ENCODE data around the gene TMTC1.

Gene TMTC1

DNA sequence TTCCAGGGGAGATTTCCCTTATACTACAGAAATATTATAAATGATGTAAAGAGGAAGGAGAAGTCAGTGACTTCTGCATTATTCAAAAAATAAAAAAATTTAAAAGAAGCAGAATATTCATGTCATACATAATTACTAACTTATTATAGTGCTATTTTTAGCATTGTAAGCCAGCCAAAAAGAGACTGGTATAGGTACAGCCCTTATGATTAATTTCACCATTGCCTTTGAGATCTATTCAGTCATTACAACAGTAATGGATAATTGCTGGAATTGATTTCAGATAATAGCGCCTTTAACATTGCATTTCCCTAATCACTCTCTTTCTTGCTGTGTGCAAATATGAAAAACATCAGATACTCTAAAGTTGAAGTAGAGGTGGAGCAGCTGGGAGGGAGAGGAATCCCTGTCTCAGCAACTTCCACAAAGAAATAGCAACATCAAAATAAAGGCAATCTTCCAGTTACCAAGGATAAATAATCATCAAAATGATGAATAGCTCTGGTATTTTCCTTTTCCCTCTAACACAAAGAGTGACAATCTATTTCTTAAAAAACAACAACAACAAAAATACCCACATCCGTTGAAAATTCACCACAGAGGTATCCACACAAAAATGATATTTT lies 214.5 kb downstream of the TMTC1 start:
- no peak overlapping the region for H3K4me3 ChIP-seq (ENCODE audit: low read length)
- no peak for DNase-seq (ENCODE audit: low read depth)
- TF ChIP-seq, protein P1, sequence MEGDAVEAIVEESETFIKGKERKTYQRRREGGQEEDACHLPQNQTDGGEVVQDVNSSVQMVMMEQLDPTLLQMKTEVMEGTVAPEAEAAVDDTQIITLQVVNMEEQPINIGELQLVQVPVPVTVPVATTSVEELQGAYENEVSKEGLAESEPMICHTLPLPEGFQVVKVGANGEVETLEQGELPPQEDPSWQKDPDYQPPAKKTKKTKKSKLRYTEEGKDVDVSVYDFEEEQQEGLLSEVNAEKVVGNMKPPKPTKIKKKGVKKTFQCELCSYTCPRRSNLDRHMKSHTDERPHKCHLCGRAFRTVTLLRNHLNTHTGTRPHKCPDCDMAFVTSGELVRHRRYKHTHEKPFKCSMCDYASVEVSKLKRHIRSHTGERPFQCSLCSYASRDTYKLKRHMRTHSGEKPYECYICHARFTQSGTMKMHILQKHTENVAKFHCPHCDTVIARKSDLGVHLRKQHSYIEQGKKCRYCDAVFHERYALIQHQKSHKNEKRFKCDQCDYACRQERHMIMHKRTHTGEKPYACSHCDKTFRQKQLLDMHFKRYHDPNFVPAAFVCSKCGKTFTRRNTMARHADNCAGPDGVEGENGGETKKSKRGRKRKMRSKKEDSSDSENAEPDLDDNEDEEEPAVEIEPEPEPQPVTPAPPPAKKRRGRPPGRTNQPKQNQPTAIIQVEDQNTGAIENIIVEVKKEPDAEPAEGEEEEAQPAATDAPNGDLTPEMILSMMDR (conservative IDR thresholded peaks at IDR 0.05; ENCODE audit: low read length), result no peak

DNA sequence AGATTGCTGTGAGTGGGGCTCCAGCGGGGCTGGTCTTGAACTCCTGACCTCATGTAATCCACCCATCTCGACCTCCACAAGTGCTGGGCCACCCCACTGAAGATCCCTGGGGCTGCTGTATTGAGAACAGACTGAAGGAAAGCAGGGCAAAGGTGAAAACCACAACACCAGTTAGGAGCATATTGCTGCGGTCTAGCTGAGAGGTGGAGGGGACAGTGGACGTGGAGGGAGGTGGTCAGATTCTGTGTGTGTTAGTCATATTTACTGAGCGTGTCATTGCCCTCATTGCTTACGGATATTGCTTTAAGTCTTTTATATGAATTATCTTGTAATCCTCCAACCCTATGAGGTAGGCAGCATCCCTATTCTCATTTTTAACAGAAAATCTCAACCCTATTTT lies 217.3 kb downstream of the TMTC1 start:
- TF ChIP-seq, protein P1 (conservative IDR thresholded peaks at IDR 0.05; ENCODE audit: low read length), result no peak
- no peak for DNase-seq (ENCODE audit: low read depth)
- H3K4me3 ChIP-seq (ENCODE audit: low read length), result no peak overlapping the region

DNA sequence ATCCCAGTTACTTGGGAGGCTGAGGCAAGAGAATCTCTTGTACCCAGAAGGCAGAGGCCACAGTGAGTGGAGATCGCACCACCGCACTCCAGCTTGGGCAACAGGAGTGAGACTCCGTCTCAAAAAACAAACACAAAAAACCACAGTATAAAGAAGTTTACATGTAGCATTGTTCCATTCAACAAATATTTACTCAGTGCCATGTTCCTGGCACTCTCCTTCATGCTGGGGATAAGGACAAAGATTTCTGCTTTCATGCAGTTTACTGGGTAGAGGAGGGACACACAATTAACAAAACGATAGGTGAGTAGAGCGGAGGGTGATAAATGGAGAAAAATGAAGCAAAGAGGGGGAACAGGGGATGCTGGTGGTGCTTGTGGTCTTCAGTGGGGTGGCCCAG lies 218.0 kb downstream of the TMTC1 start:
- TF ChIP-seq, protein P1 (conservative IDR thresholded peaks at IDR 0.05; ENCODE audit: low read length), result no peak
- no peak for DNase-seq (ENCODE audit: low read depth)
- no peak overlapping the region for H3K4me3 ChIP-seq (ENCODE audit: low read length)

DNA sequence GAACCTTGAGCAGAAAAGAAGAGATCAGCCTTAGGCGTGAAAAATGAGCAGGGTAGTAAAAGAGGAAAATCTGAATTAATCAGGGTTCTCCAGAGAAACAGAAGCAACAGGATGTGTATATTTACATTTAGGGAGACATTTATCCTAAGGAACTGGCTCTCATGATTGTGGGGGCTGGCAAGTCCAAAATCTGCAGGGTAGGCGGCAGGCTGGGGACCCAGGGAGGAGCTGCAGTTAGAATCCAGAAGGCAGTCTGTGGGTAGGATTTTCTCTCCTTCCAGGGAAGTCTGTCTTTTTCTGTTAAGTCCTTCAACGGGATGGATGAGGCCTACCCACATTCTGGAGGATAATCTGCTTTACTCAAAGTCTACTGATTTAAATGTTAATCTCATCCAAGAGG lies 218.8 kb downstream of the TMTC1 start:
- DNase-seq (ENCODE audit: low read depth), result no peak
- no peak overlapping the region for H3K4me3 ChIP-seq (ENCODE audit: low read length)
- TF ChIP-seq, protein P1 (conservative IDR thresholded peaks at IDR 0.05; ENCODE audit: low read length), result no peak

DNA sequence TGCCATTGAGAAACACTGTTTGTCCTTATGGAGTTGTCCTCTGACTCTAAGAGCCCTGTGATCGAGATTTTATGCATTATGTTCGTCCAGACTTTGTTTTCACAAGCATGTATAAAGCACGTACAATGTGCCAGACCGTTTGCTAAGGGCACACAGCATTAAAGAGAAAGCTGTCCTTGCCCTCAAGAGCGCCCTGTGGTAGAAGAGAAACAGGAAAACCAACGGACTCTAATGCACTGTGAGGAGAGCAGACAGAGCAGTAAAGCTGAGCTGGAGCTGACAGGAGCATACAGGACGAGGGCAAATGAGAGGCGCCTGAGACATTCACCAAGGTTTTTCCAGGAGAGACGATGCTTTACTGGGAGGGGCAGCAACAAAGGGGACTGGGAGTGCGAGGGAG lies 220.1 kb downstream of the TMTC1 start:
- TF ChIP-seq, protein P1 (conservative IDR thresholded peaks at IDR 0.05; ENCODE audit: low read length), result no peak
- H3K4me3 ChIP-seq (ENCODE audit: low read length), result no peak overlapping the region
- no peak for DNase-seq (ENCODE audit: low read depth)

DNA sequence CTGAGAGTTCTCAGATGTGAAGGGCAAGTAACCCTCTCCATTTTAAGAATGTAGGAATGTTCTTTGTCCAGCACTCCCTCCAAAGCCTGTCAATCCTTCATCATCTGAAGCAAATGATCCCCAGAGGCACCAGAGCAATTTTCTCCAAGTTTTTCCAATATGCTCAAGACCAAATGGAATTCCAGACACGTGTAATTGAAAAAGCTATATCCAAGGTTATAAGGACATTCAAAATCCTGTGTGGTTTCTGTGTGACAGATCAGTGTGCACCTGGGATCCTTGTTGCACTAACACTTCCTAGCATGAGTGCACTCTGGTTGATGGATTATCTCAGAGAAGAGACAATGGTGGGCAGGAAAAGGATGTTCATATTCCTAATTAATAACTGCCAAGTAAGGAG lies 220.7 kb downstream of the TMTC1 start:
- no peak overlapping the region for H3K4me3 ChIP-seq (ENCODE audit: low read length)
- TF ChIP-seq, protein P1 (conservative IDR thresholded peaks at IDR 0.05; ENCODE audit: low read length), result no peak
- DNase-seq (ENCODE audit: low read depth), result no peak

DNA sequence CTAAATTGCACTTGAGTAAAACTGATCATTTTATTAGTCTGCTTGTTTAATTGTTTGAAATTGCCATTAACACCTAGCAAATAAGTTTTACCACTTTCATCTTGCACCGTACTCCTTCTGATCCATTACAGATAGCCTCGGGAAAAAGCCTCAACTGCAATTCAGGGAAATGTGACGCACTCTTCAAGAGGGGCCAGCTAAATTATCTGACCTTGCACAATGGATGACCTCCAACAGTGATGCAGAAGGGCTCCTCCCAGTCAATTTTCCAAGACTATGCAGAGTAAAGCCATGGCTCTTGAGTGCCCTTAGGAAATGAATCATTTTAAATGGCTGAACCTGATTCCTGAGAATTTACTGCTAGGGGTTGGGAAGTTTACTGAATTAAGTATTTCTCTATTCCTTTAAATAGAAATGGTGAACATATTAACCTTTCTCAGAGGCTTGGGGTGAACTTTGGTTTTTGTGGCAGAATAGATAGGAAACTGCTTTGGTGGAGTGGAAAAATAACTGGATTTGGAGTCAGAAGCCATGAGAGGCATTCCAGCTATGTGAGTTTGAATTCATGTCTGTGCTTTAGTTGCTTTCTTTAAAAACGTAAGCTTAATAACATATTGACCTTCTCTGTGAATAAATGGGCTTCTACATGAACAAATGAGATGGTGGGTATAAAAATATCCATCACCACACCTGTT lies 221.5 kb downstream of the TMTC1 start:
- TF ChIP-seq, protein P1 (conservative IDR thresholded peaks at IDR 0.05; ENCODE audit: low read length), result no peak
- H3K4me3 ChIP-seq (ENCODE audit: low read length), result no peak overlapping the region
- DNase-seq (ENCODE audit: low read depth), result no peak

Measured in AG10803 (cell line).